B cell (primary cell): ENCODE measurements around the gene VSIG10. TPM values are rescaled to one million over a fixed set of nuclear protein-coding genes. Genes with fewer than 3 reads are reported as not detected.

Source experiments
- ATAC-seq: fragments of 200-7000 bp; cut with Tn5 transposase; one replicate; pipeline ENCODE4 v1.10.0; 2021; ENCODE audit warnings: low read depth, mild to moderate bottlenecking, moderate number of reproducible peaks, moderate library complexity
- CTCF ChIA-PET: fragments of 350-600 bp; sonication (Branson Sonifier 250); formaldehyde crosslinking; loops from one replicate; lab custom pipeline; 2021; ENCODE audit warnings: antibody characterized with exemption, inconsistent platforms; lab: Charles Lee
- POLR2A ChIA-PET: fragments of 350-600 bp; sonication (Branson Sonifier 250); formaldehyde crosslinking; loops from one replicate; lab custom pipeline; 2021; ENCODE audit warnings: antibody characterized with exemption; lab: Charles Lee
- DNase-seq: peaks from one replicate; pipeline ENCODE4 v3.0.0; 2013
- H2AFZ ChIP-seq: 2 replicates; pipeline ENCODE4 v1.6.1; 2012; ENCODE audit warnings: mild to moderate bottlenecking, low read depth, low read length; ENCODE audit not compliant: insufficient read depth, poor library complexity, severe bottlenecking
- H3K27ac ChIP-seq, 2 donors: 1 replicate in 1 of 2; 2 replicates in 1 of 2; pipeline ENCODE4 v1.5.1; 2012 to 2013; ENCODE audit warnings: low read length in 2 of 2, mild to moderate bottlenecking in 2 of 2, moderate library complexity in 1 of 2
- H3K27me3 ChIP-seq, 4 experiments: fragments of 200-600 bp in 1 of 4; sonication (generic) in 1 of 4; replicated peaks in 1 of 4; 1 replicate in 2 of 4; 2 replicates in 2 of 4; pipeline versions ENCODE4 v1.6.1 to v1.7.0; 2013 to 2016; ENCODE audit warnings: low read length in 3 of 4, mild to moderate bottlenecking in 2 of 4, mixed read lengths in 1 of 4, moderate library complexity in 1 of 4; ENCODE audit not compliant: insufficient read depth in 4 of 4, control insufficient read depth in 3 of 4; ENCODE audit errors: control extremely low read depth in 1 of 4
- H3K36me3 ChIP-seq, 2 experiments: replicated peaks in 1 of 2; 1 replicate in 1 of 2; 2 replicates in 1 of 2; pipeline versions ENCODE4 v1.6.1 to v1.7.1; 2013; ENCODE audit warnings: low read length in 1 of 2; ENCODE audit not compliant: insufficient read depth in 2 of 2, control insufficient read depth in 1 of 2; ENCODE audit errors: control extremely low read depth in 1 of 2, extremely low read depth in 1 of 2
- H3K4me1 ChIP-seq, 2 donors: fragments of 200-600 bp in 1 of 2; sonication (generic) in 1 of 2; 1 replicate in 1 of 2; 2 replicates in 1 of 2; pipeline versions ENCODE4 v1.5.1 to v1.6.1; 2013 to 2017; ENCODE audit warnings: low read length in 2 of 2; ENCODE audit not compliant: control insufficient read depth in 2 of 2, insufficient read depth in 2 of 2
- H3K4me2 ChIP-seq: replicated peaks from 2 replicates; pipeline ENCODE3; 2012; ENCODE audit warnings: mild to moderate bottlenecking, low read depth, low read length; ENCODE audit not compliant: poor library complexity, severe bottlenecking
- H3K4me3 ChIP-seq, 5 experiments: fragments of 200-600 bp in 1 of 5; sonication (generic) in 1 of 5; 1 replicate in 3 of 5; 2 replicates in 2 of 5; pipeline versions ENCODE4 v1.5.1 to v1.7.0; 2011 to 2016; ENCODE audit warnings: low read length in 4 of 5, mild to moderate bottlenecking in 4 of 5, low read depth in 2 of 5, control low read depth in 1 of 5, moderate library complexity in 1 of 5; ENCODE audit not compliant: insufficient read depth in 1 of 5; ENCODE audit errors: control extremely low read depth in 1 of 5, extremely low read depth in 1 of 5
- H3K79me2 ChIP-seq: fragments of 200-600 bp; sonication (generic); one replicate; pipeline ENCODE4 v1.6.0; 2016; ENCODE audit warnings: low read length; ENCODE audit not compliant: control insufficient read depth, insufficient read depth
- H3K9ac ChIP-seq: fragments of 200-600 bp; sonication (generic); 2 replicates; pipeline ENCODE4 v1.6.1; 2017; ENCODE audit warnings: mild to moderate bottlenecking, low read length, moderate library complexity
- H3K9me3 ChIP-seq, 3 donors: one replicate each; pipeline versions ENCODE4 v1.6.1 to v1.7.1; 2013; ENCODE audit warnings: low read length in 2 of 3; ENCODE audit not compliant: control insufficient read depth in 2 of 3, insufficient read depth in 1 of 3; ENCODE audit errors: control extremely low read depth in 1 of 3
- H4K20me1 ChIP-seq: 2 replicates; pipeline ENCODE4 v1.6.0; 2012; ENCODE audit warnings: mild to moderate bottlenecking, low read length; ENCODE audit not compliant: insufficient read depth, control insufficient read depth, poor library complexity, severe bottlenecking
- H3K27ac Mint-ChIP-seq: one replicate; pipeline ENCODE4 v1.8.0; 2021; ENCODE audit warnings: mixed read lengths
- H3K27me3 Mint-ChIP-seq: one replicate; pipeline ENCODE4 v1.8.0; 2021; ENCODE audit warnings: mixed read lengths
- H3K4me1 Mint-ChIP-seq: one replicate; pipeline ENCODE4 v1.8.0; 2021; ENCODE audit warnings: mixed read lengths
- H3K4me3 Mint-ChIP-seq: one replicate; pipeline ENCODE4 v1.8.0; 2021; ENCODE audit warnings: mixed read lengths
- H3K9me3 Mint-ChIP-seq: one replicate; pipeline ENCODE4 v1.8.0; 2022; ENCODE audit warnings: mixed read lengths; ENCODE audit not compliant: insufficient read depth
- EZH2 ChIP-seq: IDR thresholded peaks from 2 replicates; pipeline ENCODE4 v1.6.1; 2012; ENCODE audit warnings: borderline replicate concordance, low read depth, mild to moderate bottlenecking, moderate library complexity, low read length; ENCODE audit not compliant: insufficient read depth, poor library complexity, severe bottlenecking
- WGBS: methylation state at CpG from one replicate; pipeline ENCODE4 v1.1.5; 2013; ENCODE audit warnings: missing lambda C conversion rate; ENCODE audit not compliant: insufficient coverage; 5-methylcytosine and 5-hydroxymethylcytosine counted together
- intact Hi-C: fragments of 100-400 bp; cut with micrococcal nuclease; formaldehyde crosslinking; loops from one replicate; pipeline ENCODE4 v1.10.0; 2022
- polyA plus RNA-seq: library from polyadenylated mRNA; depleted of rRNA; stranded (reverse); fragments of >200 nt; gene quantifications from 2 replicates; pipeline ENCODE4 v1.2.3, GENCODE V29; 2012
- total RNA-seq, 2 donors: library from RNA; stranded (reverse); fragments of 120-200 nt in 1 of 2; gene quantifications; 1 replicate in 1 of 2; 2 replicates in 1 of 2; pipeline versions ENCODE4 v1.2.3 to v1.2.4, GENCODE V29; 2013 to 2022
- TF ChIP-seq, protein P1 (sequence below): fragments of 200-600 bp; IDR thresholded peaks from one replicate; pipeline ENCODE4 v1.8.0; 2022; ENCODE audit warnings: antibody characterized with exemption, mild to moderate bottlenecking

Gene VSIG10
- total and polyA plus RNA-seq, 2 donors (not counting 1 experiment from before 2014, with no cell fraction given) = 0.34 to 2.6 TPM

DNA sequence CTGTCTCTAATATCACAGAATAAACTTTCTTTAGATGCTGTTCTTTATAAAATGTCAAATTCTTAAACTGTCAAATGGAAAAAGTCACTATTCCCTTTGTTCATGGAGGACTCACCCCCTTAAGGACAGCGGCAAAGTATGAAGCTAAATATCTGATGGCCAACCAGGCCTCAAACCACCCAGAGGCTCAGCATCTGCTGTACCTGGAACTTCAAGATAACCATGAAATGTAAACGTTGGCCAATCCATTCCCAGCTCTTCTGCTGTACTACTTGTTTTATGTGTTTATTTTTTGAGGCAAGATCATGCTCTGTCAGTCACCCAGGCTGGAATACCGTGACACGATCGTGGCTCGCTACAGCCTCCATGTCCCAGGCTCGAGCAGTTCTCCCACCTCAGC is 71.6 kb downstream of the VSIG10 start:
- no peaks in the 10 kb centered on the region for H3K79me2 ChIP-seq
- intact Hi-C loops = loop anchor here (10.0 kb wide), 1 partner anchor 157 kb away; no protein-coding TSS in a partner anchor
- H2AFZ ChIP-seq = no peak overlapping the region
- H3K4me2 ChIP-seq = no peak overlapping the region
- TF ChIP-seq, protein P1, sequence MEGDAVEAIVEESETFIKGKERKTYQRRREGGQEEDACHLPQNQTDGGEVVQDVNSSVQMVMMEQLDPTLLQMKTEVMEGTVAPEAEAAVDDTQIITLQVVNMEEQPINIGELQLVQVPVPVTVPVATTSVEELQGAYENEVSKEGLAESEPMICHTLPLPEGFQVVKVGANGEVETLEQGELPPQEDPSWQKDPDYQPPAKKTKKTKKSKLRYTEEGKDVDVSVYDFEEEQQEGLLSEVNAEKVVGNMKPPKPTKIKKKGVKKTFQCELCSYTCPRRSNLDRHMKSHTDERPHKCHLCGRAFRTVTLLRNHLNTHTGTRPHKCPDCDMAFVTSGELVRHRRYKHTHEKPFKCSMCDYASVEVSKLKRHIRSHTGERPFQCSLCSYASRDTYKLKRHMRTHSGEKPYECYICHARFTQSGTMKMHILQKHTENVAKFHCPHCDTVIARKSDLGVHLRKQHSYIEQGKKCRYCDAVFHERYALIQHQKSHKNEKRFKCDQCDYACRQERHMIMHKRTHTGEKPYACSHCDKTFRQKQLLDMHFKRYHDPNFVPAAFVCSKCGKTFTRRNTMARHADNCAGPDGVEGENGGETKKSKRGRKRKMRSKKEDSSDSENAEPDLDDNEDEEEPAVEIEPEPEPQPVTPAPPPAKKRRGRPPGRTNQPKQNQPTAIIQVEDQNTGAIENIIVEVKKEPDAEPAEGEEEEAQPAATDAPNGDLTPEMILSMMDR = no peak
- H3K4me3 Mint-ChIP-seq = no peak overlapping the region
- peaks cover 15% of the 10 kb centered on the region for H3K4me1 Mint-ChIP-seq
- no peaks in the 10 kb centered on the region for H3K27me3 ChIP-seq
- no peaks in the 10 kb centered on the region for H3K9me3 Mint-ChIP-seq
- no peaks in the 10 kb centered on the region for H3K27me3 Mint-ChIP-seq
- H3K9ac ChIP-seq = no peak overlapping the region
- POLR2A ChIA-PET = no interaction called here
- ATAC-seq (no peak), DNase-seq (no peak)
- H3K27ac Mint-ChIP-seq = no peak overlapping the region
- no peaks in the 10 kb centered on the region for H4K20me1 ChIP-seq
- peaks cover 8 to 10% of the 10 kb centered on the region in 2 donors for H3K4me1 ChIP-seq
- no peaks in the 10 kb centered on the region for H3K9me3 ChIP-seq
- 80% methylated on average over 2 of the region's 7 CpGs for WGBS
- CTCF ChIA-PET = no interaction called here
- peaks cover 0 to 51% of the 10 kb centered on the region in 2 experiments for H3K36me3 ChIP-seq
- H3K27ac ChIP-seq = no peak overlapping the region
- no peak overlapping the region for H3K4me3 ChIP-seq

DNA sequence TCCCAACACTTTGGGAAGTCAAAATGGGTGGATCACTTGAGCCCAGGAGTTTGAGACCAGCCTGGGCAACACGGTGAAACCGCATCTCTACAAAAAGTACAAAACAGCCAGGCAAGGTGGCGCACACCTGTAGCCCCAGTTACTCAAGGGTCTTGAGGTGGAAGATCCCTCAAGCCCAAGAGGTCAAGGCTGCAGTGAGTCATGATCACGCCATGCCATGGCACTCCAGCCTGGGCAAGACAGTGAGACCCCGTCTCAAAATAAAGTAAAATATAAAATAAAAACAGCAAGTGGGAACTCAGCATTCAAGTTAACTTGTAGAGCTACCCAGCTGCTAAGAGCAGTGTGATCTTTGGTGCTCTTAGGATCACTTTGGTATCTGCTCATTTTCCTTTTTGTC is 74.6 kb downstream of the VSIG10 start:
- Mint-ChIP-seq H3K27me3 (no peaks in the 10 kb centered on the region), H3K27ac (no peak overlapping the region), H3K4me1 (no peaks in the 10 kb centered on the region), H3K9me3 (no peaks in the 10 kb centered on the region), H3K4me3 (no peak overlapping the region)
- H3K27me3 ChIP-seq = no peaks in the 10 kb centered on the region
- ChIA-PET CTCF (interaction anchor here (0.5 kb wide), 1 partner anchor 38 kb away, joined by 3 read pairs; no protein-coding TSS in a partner anchor), POLR2A (no interaction called here)
- DNase-seq (no peak), ATAC-seq (no peak)
- H3K79me2 ChIP-seq = no peaks in the 10 kb centered on the region
- H3K4me1 ChIP-seq = no peaks in the 10 kb centered on the region
- intact Hi-C loops = no loop called here
- H4K20me1 ChIP-seq = no peaks in the 10 kb centered on the region
- no peak overlapping the region for H3K4me3 ChIP-seq
- peaks cover 0 to 47% of the 10 kb centered on the region in 2 experiments for H3K36me3 ChIP-seq
- H3K9me3 ChIP-seq = no peaks in the 10 kb centered on the region
- 96% methylated on average over 4 of the region's 5 CpGs for WGBS
- no peak overlapping the region for H2AFZ ChIP-seq
- TF ChIP-seq, protein P1 = no peak
- TF ChIP-seq EZH2 = no peak
- H3K27ac ChIP-seq = no peak overlapping the region
- H3K4me2 ChIP-seq = no peak overlapping the region
- H3K9ac ChIP-seq = no peak overlapping the region
